ENCODE measurements around the gene POC1A. TPM values are rescaled to one million over a fixed set of nuclear protein-coding genes. Genes with fewer than 3 reads are reported as not detected.

Gene POC1A
- total RNA-seq, 1 experiment from 2014 or later, result 10.7 TPM

DNA sequence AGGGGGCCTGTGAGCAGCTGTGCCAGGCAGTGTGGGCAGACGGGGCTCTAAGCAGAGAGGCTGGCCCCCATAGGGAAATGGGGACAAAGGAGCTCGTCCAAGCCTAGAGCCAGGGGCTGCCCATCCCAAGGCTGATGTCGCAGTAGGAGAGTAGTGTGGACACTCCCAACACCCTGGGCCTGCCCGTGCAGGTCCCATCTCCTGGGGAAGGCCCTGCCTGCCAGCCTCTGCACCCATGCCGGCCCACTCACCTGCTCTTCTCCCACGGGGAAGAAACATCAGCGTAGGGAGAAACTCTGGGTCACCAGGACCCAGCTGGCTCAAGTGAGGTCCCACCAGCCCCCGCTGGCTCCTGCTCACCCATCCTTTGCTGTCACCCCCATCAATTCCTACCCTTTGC is 87.2 kb downstream of the POC1A start:
- no peak for DNase-seq (ENCODE audit: low read depth)

GRCh38 chr3:52065264-52065756 is 88.9 kb downstream of the POC1A start:
- no peak for DNase-seq (ENCODE audit: low read depth)

DNA sequence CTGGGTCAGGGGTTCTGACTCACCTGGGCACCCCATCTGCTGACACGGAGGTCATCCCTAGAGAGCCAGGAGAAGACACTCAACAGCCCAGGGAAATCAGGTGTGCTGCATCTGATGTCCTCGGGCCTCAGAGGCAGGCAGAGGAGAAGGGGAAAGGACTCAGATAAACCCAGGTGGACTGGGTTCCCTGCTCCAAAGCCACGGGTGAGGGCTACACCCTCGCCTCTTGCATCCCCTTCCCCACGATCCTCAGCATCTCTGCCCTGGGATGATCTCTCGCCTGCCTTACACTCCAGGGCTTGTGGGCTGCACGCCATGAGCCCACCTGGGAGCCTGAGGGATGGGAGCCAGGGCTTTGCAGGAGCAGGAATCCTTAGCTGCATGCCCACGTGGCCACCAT is 89.7 kb downstream of the POC1A start:
- DNase-seq (ENCODE audit: low read depth), result no peak

DNA sequence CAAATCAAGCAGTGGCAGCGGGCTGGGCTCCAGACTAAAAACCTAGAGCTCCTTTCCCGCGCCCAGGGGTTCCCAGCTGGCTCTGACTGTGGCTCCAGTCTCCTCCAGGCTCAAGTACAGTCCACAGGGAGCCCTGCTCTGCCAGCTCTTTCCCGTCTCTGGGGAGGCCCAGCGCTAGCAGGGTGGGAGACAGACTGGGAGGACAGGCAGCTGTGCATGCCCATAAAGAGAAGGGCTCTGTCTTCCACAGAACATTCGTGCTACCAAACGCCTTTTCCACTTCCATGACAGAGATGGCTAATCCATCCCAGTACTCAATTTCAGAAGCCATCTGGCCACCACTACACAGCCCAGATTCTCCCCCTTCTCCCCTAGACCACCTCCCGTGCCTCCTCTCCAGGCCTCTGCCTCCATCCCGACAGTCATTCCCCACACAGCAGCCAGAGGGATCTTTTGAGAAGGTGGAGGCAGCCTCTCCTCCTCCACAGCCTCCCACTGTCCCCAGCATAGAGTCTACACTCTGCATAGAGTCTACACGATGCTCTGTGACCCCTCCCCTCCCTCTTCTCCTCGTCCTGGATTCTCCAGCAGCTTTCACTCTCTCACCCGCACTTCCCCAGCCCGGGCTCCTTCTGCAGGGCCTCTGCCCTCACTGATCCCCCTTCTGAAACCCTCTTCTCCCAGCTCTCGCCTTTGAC is 91.0 kb downstream of the POC1A start:
- DNase-seq (ENCODE audit: low read depth), result no peak

DNA sequence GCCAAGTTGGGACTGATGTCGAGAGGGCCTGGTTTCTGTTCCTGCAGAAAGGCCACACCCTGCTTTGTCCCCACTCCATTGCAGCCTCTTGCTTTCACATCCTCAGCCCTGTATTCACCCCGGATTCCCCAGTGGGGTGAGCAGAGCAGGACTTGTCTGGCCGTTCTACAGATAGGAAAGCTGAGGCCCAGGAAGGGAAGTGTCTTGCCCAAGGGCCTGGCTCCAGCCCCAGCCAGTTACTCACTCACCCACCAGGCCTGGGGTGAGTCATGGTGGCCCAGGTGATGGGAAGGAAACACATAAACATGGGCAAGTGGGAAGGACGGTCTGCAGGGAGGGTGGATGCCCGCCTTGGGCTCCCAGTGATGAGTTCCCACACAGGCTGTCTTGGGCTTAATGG is 91.7 kb downstream of the POC1A start:
- DNase-seq (ENCODE audit: low read depth), result peak; percentile 97

- peak; percentile 33 for DNase-seq (ENCODE audit: low read depth)
These were observed 92.9 kb downstream of the POC1A start for GRCh38 chr3:52061121-52061910.

DNA sequence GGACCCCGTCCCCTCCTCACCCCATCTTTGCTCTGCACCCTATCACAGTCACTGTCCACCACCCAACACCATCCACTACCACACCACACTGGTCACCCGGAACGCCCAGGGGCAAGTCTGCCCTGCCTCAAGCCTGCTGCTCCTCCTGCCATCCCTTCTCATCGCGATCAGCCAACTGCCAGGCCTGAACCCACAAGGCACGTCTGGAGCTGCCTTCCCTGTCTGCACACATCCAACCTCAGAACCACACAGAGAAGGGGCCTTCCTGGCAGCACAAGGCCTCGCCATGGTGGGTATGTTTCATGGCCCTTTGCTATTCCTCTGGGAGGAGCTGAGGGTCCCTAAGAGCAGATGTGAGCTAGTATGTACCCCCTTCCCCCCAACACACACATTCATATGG is 94.4 kb downstream of the POC1A start:
- no peak for DNase-seq (ENCODE audit: low read depth)

GRCh38 chr3:52057812-52058495 is 96.3 kb downstream of the POC1A start:
- no peak for DNase-seq (ENCODE audit: low read depth)

- DNase-seq (ENCODE audit: low read depth), result peak; percentile 98
These were observed 97.0 kb downstream of the POC1A start for GRCh38 chr3:52056968-52057811.

DNA sequence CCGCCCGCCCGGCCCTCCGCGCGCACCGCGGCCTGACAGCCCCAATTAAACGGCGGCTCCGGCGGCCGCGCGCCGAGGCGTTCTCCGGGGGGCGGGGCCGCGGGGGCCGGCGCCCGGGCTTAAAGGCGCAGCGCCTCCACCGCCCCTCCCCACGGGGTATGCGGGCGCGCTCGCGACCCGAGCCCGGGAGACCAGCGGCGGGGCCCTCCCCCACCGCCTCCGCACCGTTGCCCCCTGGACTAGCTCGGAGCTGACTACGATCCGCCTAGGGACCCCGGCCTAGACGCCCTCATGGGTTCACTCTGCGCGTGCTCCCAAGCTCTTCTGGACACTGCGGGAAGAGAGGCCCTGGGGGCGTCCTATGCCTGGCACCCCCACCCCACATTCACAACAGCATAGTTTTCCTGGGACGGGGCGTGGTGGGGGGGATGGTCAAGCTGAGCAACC is 97.7 kb downstream of the POC1A start, which contains the start of gene DUSP7:
Gene DUSP7, minus strand, starts transcription at position 51 of the 447 bp plus-strand sequence. CDS start 205 bp downstream, outside the sequence.
- peak; percentile 56 for DNase-seq (ENCODE audit: low read depth)

- peak; percentile 62 for DNase-seq (ENCODE audit: low read depth)
These were observed 98.5 kb downstream of the POC1A start for GRCh38 chr3:52055537-52056351.

DNA sequence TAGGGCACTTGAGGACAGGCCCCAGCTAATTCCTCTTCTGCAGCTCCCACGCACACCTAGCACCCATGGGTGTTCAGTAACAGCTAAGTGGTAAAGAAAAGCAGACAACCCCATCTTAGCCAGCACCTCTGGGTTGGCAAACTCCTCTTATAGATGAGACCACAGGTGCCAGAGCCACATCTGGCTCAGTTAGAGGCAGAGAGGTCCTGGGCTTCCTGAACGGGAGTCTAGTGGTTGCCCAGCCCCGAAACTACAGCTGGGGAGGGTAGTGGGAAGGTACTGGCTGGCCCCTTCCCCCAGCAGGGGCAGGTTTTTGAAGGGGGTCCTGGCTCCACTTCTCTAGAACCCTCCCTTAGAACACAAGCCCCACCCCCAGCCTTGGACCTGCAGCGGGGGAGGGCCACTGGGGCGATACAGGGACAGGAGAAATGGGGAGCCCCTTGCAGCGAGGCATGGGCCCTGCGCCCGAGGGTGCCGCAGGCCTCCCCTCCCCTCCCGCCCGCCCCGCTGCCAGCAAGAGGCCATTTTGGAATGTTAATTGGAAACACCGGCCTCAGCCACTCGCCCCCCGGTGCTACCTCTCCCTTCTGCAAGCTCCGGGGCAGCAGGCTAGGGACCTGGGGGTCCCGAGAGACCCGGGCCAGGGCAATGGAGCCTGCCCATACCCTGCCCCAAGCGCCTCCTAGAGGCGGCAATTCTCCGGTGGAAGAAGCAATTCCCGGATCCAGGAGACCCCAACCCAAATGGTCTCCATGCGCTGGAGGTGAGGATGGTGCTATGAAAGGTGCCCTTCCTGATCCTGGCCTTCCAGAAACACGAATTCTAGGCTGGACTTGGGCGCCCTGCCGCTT is 99.3 kb downstream of the POC1A start:
- no peak for DNase-seq (ENCODE audit: low read depth)

- DNase-seq (ENCODE audit: low read depth), result peak; percentile 30
These were observed 100.6 kb downstream of the POC1A start for GRCh38 chr3:52053307-52054304.

- peak; percentile 69 for DNase-seq (ENCODE audit: low read depth)
These were observed 101.4 kb downstream of the POC1A start for GRCh38 chr3:52052831-52053306.

GRCh38 chr3:52051444-52051843 is 102.8 kb downstream of the POC1A start:
- DNase-seq (ENCODE audit: low read depth), result no peak

- no peak for DNase-seq (ENCODE audit: low read depth)
These were observed 103.7 kb downstream of the POC1A start for GRCh38 chr3:52050571-52050970.

DNA sequence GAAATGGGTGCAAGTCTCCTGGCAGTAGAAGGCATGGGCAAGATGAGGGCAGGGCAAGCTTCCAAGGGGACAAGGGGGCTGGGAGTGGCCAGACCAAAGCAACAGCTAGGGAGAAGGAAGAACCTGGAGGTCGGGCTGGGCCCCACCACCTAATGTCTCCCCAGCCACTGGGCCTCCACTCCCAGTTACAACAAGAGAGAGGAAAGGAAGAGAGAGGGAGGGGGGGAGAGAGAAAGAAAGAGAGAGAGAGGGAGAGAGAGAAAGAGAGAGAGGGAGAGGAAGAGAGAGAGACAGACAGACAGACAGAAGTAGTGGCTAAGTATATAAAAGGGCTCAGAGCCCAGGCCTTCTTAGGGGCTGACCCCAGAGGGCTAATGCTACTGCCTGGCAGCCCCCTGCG is 104.7 kb downstream of the POC1A start:
- DNase-seq (ENCODE audit: low read depth), result no peak

All from M059J (cell line).